Ascending aorta (tissue), 2 donors: ENCODE data around the gene ARMC3. TPM values are rescaled to one million over a fixed set of nuclear protein-coding genes. Genes with fewer than 3 reads are reported as not detected.
"Not testable (repeated sequence)": the region's sequence is repeated elsewhere in the genome, so short reads cannot be mapped to it uniquely, and the experiment has no call there.

Experiments used
- DNase-seq, 2 donors: peaks; one replicate each; pipeline ENCODE4 v3.0.0-alpha.2; 2019; ENCODE audit warnings: low spot score in 2 of 2
- H3K27ac ChIP-seq, 2 donors: fragments of 200-600 bp; sonication (generic); one replicate each; pipeline ENCODE4 v1.5.1; 2016 to 2017; ENCODE audit warnings: mild to moderate bottlenecking in 1 of 2
- H3K27me3 ChIP-seq: fragments of 200-600 bp; sonication (generic); one replicate; pipeline ENCODE4 v1.5.1; 2017
- H3K36me3 ChIP-seq, 2 donors: fragments of 200-600 bp; sonication (generic); one replicate each; pipeline ENCODE4 v1.5.1; 2016
- H3K4me1 ChIP-seq, 2 donors: fragments of 200-600 bp; sonication (generic); one replicate each; pipeline ENCODE4 v1.5.1; 2016 to 2017; ENCODE audit warnings: mild to moderate bottlenecking in 1 of 2
- H3K4me3 ChIP-seq, 2 donors: fragments of 200-600 bp; sonication (generic); one replicate each; pipeline ENCODE4 v1.5.1; 2016 to 2017; ENCODE audit warnings: mild to moderate bottlenecking in 1 of 2
- H3K9me3 ChIP-seq, 2 donors: fragments of 200-600 bp; sonication (generic); one replicate each; pipeline ENCODE4 v1.5.1; 2016
- CTCF ChIP-seq, 3 experiments: fragments of 200-600 bp in 2 of 3; fragments of 450-650 bp in 1 of 3; sonication (generic) in 2 of 3; IDR thresholded peaks; one replicate each; pipeline ENCODE4 v1.5.1; 2016 to 2019; ENCODE audit warnings: antibody characterized with exemption in 3 of 3, mild to moderate bottlenecking in 1 of 3, moderate library complexity in 1 of 3
- intact Hi-C: fragments of 100-400 bp; cut with DNase I; formaldehyde crosslinking; loops from one replicate; pipeline ENCODE4 v1.15.1; 2023
- total RNA-seq: library from RNA; depleted of rRNA; stranded (reverse); fragments of >200 nt; gene quantifications from one replicate; pipeline ENCODE4 v1.1.0, GENCODE V29; 2016

ARMC3 gene
- total RNA-seq, 1 donor from 2014 or later: not detected

GRCh38 chr10:23065181-23065948 is 137.5 kb downstream of the ARMC3 start:
- H3K36me3 ChIP-seq: no peaks in the 10 kb centered on the region
- H3K9me3 ChIP-seq: no peaks in the 10 kb centered on the region
- TF ChIP-seq CTCF (IDR thresholded peaks at IDR 0.05): no peak
- DNase-seq: peak; percentile 26 to 90
- H3K27ac ChIP-seq: peak overlapping the region; percentile 54 to 83
- H3K4me1 ChIP-seq: peaks cover 5 to 12% of the 10 kb centered on the region in 2 donors
- intact Hi-C loops: loop anchor here (2.0 to 10.0 kb wide), 8 partner anchors 78 to 1541 kb away; partner anchors contain the start of genes BMI1 and SKIDA1
- H3K4me3 ChIP-seq: no peak overlapping the region
- H3K27me3 ChIP-seq: no peaks in the 10 kb centered on the region

- intact Hi-C loops: loop anchor here (1.0 to 10.0 kb wide), 8 partner anchors 28 to 1543 kb away; partner anchors contain the start of genes BMI1, MSRB2 and SKIDA1
- no peaks in the 10 kb centered on the region for H3K36me3 ChIP-seq
- no peak for DNase-seq
- H3K4me1 ChIP-seq: peaks cover 5 to 12% of the 10 kb centered on the region in 2 donors
- no peaks in the 10 kb centered on the region for H3K27me3 ChIP-seq
- H3K4me3 ChIP-seq: no peak overlapping the region
- no peaks in the 10 kb centered on the region for H3K9me3 ChIP-seq
- H3K27ac ChIP-seq: peak overlapping the region in 1 of 2 donors; percentile 28
- TF ChIP-seq CTCF (IDR thresholded peaks at IDR 0.05): no peak
These were observed 139.5 kb downstream of the ARMC3 start for GRCh38 chr10:23067337-23067736.

- no peaks in the 10 kb centered on the region for H3K27me3 ChIP-seq
- H3K9me3 ChIP-seq: no peaks in the 10 kb centered on the region
- intact Hi-C loops: loop anchor here (1.0 to 10.0 kb wide), 9 partner anchors 27 to 1543 kb away; partner anchors contain the start of genes BMI1, MSRB2 and SKIDA1
- H3K27ac ChIP-seq: peak overlapping the region; percentile 28 to 33
- no peak overlapping the region for H3K4me3 ChIP-seq
- H3K4me1 ChIP-seq: peaks cover 5 to 12% of the 10 kb centered on the region in 2 donors
- no peaks in the 10 kb centered on the region for H3K36me3 ChIP-seq
- TF ChIP-seq CTCF (IDR thresholded peaks at IDR 0.05): peak; percentile 44 to 87 (median 86)
- peak in 1 of 2 donors; percentile 93 for DNase-seq
These were observed 140.3 kb downstream of the ARMC3 start for GRCh38 chr10:23067939-23068775.

GRCh38 chr10:23069019-23069815 is 141.4 kb downstream of the ARMC3 start:
- Histone ChIP-seq H3K27ac (no peak overlapping the region), H3K36me3 (no peaks in the 10 kb centered on the region), H3K9me3 (no peaks in the 10 kb centered on the region), H3K4me3 (no peak overlapping the region), H3K27me3 (no peaks in the 10 kb centered on the region), H3K4me1 (peaks cover 5 to 12% of the 10 kb centered on the region in 2 donors)
- intact Hi-C loops: loop anchor here (2.0 to 10.0 kb wide), 8 partner anchors 82 to 1544 kb away; partner anchors contain the start of genes BMI1 and SKIDA1
- no peak for TF ChIP-seq CTCF (IDR thresholded peaks at IDR 0.05)
- no peak for DNase-seq

GRCh38 chr10:23070092-23070912 is 142.4 kb downstream of the ARMC3 start:
- intact Hi-C loops, H3K4me3 ChIP-seq, H3K4me1 ChIP-seq, H3K9me3 ChIP-seq, DNase-seq, H3K27me3 ChIP-seq, H3K27ac ChIP-seq, H3K36me3 ChIP-seq: not testable (repeated sequence)
